Right atrium auricular region (tissue), 2 donors: ENCODE data around the gene PCK1. TPM values are rescaled to one million over a fixed set of nuclear protein-coding genes. Genes with fewer than 3 reads are reported as not detected.
"Not testable (repeated sequence)": the region's sequence is repeated elsewhere in the genome, so short reads cannot be mapped to it uniquely, and the experiment has no call there.

ENCODE experiments used
- DNase-seq: peaks from one replicate; pipeline ENCODE4 v3.0.0-alpha.2; 2019; ENCODE audit warnings: low spot score
- H3K27ac ChIP-seq, 2 donors: fragments of 200-600 bp; sonication (generic); 1 replicate in 1 of 2; 2 replicates in 1 of 2; pipeline ENCODE4 v1.5.1; 2016 to 2019
- H3K27me3 ChIP-seq, 2 donors: fragments of 200-600 bp; sonication (generic); one replicate each; pipeline versions ENCODE4 v1.5.1 to v1.6.0; 2017 to 2019
- H3K36me3 ChIP-seq: fragments of 200-600 bp; sonication (generic); one replicate; pipeline ENCODE4 v1.5.1; 2016
- H3K4me1 ChIP-seq, 2 donors: fragments of 200-600 bp; sonication (generic); one replicate each; pipeline versions ENCODE4 v1.5.1 to v1.6.0; 2017 to 2019
- H3K4me3 ChIP-seq, 2 donors: fragments of 200-600 bp; sonication (generic); 1 replicate in 1 of 2; 2 replicates in 1 of 2; pipeline ENCODE4 v1.5.1; 2017 to 2019; ENCODE audit warnings: mild to moderate bottlenecking in 1 of 2, moderate library complexity in 1 of 2
- H3K9me3 ChIP-seq, 2 donors: fragments of 200-600 bp; sonication (generic); one replicate each; pipeline ENCODE4 v1.5.1; 2019
- total RNA-seq, 2 donors: library from RNA; depleted of rRNA; stranded (reverse); fragments of >200 nt; gene quantifications; one replicate each; pipeline ENCODE4 v1.1.0, GENCODE V29; 2016
- TF ChIP-seq, protein P1 (sequence below), 2 donors: fragments of 200-600 bp; sonication (generic); IDR thresholded peaks; one replicate each; pipeline ENCODE4 v1.5.1; 2019; ENCODE audit warnings: antibody characterized with exemption in 2 of 2

Gene PCK1
- 1 to 10 TPM in 1 of 2 donors, under 1 TPM in 1; 0.52 to 4.7 TPM for total RNA-seq

DNA sequence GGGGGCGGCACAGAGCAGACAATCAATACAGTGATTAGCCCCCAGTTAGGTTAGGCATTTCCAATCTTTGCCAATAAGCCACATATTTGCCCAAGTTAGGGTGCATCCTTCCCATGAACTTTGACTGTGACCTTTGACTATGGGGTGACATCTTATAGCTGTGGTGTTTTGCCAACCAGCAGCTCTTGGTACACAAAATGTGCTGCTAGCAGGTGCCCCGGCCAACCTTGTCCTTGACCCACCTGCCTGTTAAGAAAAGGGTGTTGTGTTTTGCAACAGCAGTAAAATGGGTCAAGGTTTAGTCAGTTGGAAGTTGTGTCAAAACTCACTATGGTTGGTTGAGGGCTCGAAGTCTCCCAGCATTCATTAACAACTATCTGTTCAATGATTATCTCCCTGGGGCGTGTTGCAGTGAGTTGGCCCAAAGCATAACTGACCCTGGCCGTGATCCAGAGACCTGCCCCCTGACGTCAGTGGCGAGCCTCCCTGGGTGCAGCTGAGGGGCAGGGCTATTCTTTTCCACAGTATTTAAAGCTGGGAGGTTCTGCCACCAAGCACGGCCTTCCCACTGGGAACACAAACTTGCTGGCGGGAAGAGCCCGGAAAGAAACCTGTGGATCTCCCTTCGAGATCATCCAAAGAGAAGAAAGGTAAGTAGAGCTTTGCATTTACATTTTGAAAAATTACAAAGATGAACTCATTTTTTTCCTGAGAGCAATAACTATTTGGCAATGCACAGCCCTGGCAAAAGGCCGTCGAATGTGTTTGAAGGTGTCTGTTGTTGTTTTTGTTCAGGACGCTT lies at the start of gene PCK1:
Gene PCK1, plus strand, starts transcription at position 557 of the 802 bp plus-strand sequence. CDS start 302 bp downstream, outside the sequence.
- no peaks in the 10 kb centered on the region for H3K9me3 ChIP-seq
- TF ChIP-seq, protein P1, sequence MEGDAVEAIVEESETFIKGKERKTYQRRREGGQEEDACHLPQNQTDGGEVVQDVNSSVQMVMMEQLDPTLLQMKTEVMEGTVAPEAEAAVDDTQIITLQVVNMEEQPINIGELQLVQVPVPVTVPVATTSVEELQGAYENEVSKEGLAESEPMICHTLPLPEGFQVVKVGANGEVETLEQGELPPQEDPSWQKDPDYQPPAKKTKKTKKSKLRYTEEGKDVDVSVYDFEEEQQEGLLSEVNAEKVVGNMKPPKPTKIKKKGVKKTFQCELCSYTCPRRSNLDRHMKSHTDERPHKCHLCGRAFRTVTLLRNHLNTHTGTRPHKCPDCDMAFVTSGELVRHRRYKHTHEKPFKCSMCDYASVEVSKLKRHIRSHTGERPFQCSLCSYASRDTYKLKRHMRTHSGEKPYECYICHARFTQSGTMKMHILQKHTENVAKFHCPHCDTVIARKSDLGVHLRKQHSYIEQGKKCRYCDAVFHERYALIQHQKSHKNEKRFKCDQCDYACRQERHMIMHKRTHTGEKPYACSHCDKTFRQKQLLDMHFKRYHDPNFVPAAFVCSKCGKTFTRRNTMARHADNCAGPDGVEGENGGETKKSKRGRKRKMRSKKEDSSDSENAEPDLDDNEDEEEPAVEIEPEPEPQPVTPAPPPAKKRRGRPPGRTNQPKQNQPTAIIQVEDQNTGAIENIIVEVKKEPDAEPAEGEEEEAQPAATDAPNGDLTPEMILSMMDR (IDR thresholded peaks at IDR 0.05), result no peak
- no peaks in the 10 kb centered on the region for H3K36me3 ChIP-seq
- no peak for DNase-seq
- no peaks in the 10 kb centered on the region for H3K27me3 ChIP-seq
- no peaks in the 10 kb centered on the region for H3K4me1 ChIP-seq
- H3K4me3 ChIP-seq, result no peak within 1 kb of the TSS
- no peak within 1 kb of the TSS for H3K27ac ChIP-seq

DNA sequence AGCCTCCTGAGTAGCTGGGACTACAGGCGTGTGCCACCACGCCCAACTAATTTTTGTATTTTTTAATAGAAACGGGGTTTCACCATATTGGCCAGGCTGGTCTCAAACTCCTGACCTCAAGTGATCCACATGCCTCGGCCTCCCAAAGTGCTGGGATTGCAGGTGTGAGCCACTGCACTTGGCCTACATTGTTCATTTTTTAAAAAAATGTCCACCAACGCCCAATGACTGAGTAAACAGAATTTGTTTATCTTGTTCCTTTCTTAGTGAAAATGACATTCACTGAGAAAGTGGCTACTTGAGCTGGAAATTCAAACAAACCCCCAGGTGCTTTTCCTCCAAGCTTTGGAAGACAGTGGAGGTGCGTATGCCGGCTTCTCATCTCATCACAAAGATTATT lies 49.2 kb upstream of the PCK1 start:
- not testable (repeated sequence) for H3K9me3 ChIP-seq, H3K27ac ChIP-seq, DNase-seq, H3K4me1 ChIP-seq, H3K4me3 ChIP-seq, H3K27me3 ChIP-seq, H3K36me3 ChIP-seq

DNA sequence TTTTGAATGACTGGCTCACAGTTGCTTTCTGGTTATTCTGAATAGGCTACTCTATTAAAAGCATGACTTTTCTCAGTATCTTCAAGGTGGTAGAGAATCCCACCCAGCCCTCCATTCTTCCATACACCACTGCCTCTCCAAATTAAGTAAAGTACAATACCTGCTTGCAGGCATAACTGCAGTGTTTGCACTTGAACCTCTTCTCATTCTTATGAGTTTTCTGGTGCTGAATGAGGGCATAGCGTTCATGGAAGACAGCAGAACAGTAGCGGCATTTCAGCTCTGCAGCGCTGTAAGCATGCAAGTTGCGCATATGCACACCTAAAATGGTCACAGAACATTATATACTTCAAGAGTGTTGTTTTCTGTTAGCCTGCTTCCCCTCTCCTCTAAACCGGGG lies 48.5 kb upstream of the PCK1 start:
- no peaks in the 10 kb centered on the region for H3K9me3 ChIP-seq
- no peaks in the 10 kb centered on the region for H3K4me1 ChIP-seq
- H3K27ac ChIP-seq, result no peak overlapping the region
- DNase-seq, result no peak
- no peak overlapping the region for H3K4me3 ChIP-seq
- no peaks in the 10 kb centered on the region for H3K36me3 ChIP-seq
- H3K27me3 ChIP-seq, result no peaks in the 10 kb centered on the region
- TF ChIP-seq, protein P1 (IDR thresholded peaks at IDR 0.05), result no peak

DNA sequence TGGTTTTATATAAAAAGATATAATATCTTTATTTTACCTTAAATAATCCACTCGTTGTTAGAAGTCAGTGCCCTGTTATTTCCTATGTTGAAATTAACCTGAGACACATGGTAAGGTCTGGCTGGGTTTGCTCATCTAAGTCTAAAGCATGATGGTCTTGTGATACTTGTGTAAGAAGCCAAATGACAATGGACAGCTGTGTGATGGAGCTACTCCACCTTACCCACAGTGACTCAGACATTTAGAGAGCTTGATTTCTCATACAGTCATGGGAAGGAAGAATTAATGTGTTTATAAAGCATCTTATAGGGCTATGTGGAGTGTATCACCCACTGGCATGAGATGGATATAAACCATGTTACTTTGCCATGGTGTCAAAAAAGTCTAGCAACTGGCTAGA lies 47.7 kb upstream of the PCK1 start:
- DNase-seq, result no peak
- TF ChIP-seq, protein P1 (IDR thresholded peaks at IDR 0.05), result no peak
- Histone ChIP-seq H3K4me3 (no peak overlapping the region), H3K36me3 (no peaks in the 10 kb centered on the region), H3K9me3 (no peaks in the 10 kb centered on the region), H3K27me3 (no peaks in the 10 kb centered on the region), H3K4me1 (no peaks in the 10 kb centered on the region), H3K27ac (no peak overlapping the region)

DNA sequence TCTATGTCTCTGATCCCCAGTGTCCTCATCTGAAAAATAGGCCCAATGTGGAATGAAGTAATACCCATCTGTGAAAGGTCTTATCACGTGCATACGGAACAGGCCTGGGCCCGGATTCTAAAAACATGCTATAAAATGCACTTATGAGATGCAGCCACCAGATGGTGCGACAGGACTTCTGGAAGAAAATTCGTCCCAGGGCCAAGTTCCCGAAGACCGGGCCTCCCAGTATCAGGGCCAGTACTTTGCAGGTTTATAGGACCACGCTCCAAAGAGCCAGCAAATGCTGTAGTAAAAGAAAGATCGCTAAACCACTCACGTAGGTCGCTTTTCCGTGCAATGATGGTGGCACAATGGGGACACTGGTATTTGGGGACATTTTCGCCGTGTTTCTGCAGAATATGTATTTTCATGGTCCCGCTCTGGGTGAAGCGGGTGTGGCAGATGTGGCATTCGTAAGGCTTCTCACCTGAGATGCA lies 46.6 kb upstream of the PCK1 start:
- peak; percentile 88 for DNase-seq
- H3K4me3 ChIP-seq, result no peak overlapping the region
- no peaks in the 10 kb centered on the region for H3K36me3 ChIP-seq
- no peaks in the 10 kb centered on the region for H3K9me3 ChIP-seq
- TF ChIP-seq, protein P1 (IDR thresholded peaks at IDR 0.05), result peak; percentile 44 to 87
- no peak overlapping the region for H3K27ac ChIP-seq
- H3K4me1 ChIP-seq, result no peaks in the 10 kb centered on the region
- H3K27me3 ChIP-seq, result no peaks in the 10 kb centered on the region

DNA sequence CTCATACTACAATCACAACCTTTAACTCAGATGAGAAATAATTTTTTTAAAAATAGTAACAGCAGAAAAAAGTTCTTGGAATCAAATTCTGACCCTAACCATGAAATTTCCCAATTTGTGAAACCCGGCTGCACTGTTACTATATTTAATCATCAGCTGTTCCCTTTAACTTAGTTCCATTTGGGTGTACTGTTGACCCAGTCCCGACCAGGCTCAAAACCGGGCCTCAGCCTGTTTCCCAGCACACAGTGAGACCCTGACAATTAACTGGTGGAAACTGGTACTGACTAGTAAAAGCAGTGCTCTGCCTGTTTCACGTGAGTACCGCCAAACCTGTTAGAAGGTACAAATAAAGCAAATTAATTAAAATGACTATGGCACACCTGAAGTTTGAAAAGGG lies 43.0 kb upstream of the PCK1 start:
- no peaks in the 10 kb centered on the region for H3K36me3 ChIP-seq
- no peak overlapping the region for H3K4me3 ChIP-seq
- DNase-seq, result no peak
- H3K27me3 ChIP-seq, result no peaks in the 10 kb centered on the region
- no peak overlapping the region for H3K27ac ChIP-seq
- no peaks in the 10 kb centered on the region for H3K9me3 ChIP-seq
- TF ChIP-seq, protein P1 (IDR thresholded peaks at IDR 0.05), result no peak
- no peaks in the 10 kb centered on the region for H3K4me1 ChIP-seq
